Keratinocyte (primary cell): ENCODE results near the gene ADAM30. TPM values are rescaled to one million over a fixed set of nuclear protein-coding genes. Genes with fewer than 3 reads are reported as not detected.

ENCODE experiments used
- DNase-seq: peaks from one replicate; pipeline ENCODE4 v3.0.0-alpha.2; 2011; ENCODE audit warnings: low read depth, missing footprints, low spot score
- FAIRE-seq: peaks from 2 replicates; lab custom pipeline; 2011; peaks lifted over from hg19 to GRCh38; lab: Jason Lieb, UNC
- H2AFZ ChIP-seq: 2 replicates; pipeline ENCODE4 v1.6.0; 2012; ENCODE audit warnings: low read length, control low read depth, inconsistent platforms; ENCODE audit not compliant: control insufficient read depth
- H3K27ac ChIP-seq: 2 replicates; pipeline ENCODE4 v1.5.1; 2011; ENCODE audit warnings: low read length; ENCODE audit not compliant: control insufficient read depth, insufficient read depth
- H3K27me3 ChIP-seq: 3 replicates; pipeline ENCODE4 v1.6.0; 2011; ENCODE audit warnings: low read length; ENCODE audit not compliant: control insufficient read depth, insufficient read depth; ENCODE audit errors: extremely low read depth
- H3K36me3 ChIP-seq, 2 experiments: 2 replicates in 1 of 2; 3 replicates in 1 of 2; pipeline ENCODE4 v1.5.1; 2011; ENCODE audit warnings: low read length in 2 of 2, mild to moderate bottlenecking in 1 of 2; ENCODE audit not compliant: control insufficient read depth in 2 of 2, insufficient read depth in 2 of 2; ENCODE audit errors: extremely low read depth in 1 of 2
- H3K4me1 ChIP-seq: 3 replicates; pipeline ENCODE4 v1.5.1; 2011; ENCODE audit warnings: low read length; ENCODE audit not compliant: control insufficient read depth, insufficient read depth; ENCODE audit errors: extremely low read depth
- H3K4me2 ChIP-seq: 3 replicates; pipeline ENCODE4 v1.6.0; 2011; ENCODE audit warnings: low read depth, low read length; ENCODE audit not compliant: control insufficient read depth, insufficient read depth; ENCODE audit errors: extremely low read depth
- H3K4me3 ChIP-seq, 3 experiments: fragments of 200-600 bp in 1 of 3; sonication (generic) in 1 of 3; 2 replicates in 2 of 3; 3 replicates in 1 of 3; pipeline ENCODE4 v1.5.1; 2011 to 2016; ENCODE audit warnings: low read length in 3 of 3, mild to moderate bottlenecking in 3 of 3, control low read depth in 2 of 3, inconsistent platforms in 1 of 3, low read depth in 1 of 3, mixed read lengths in 1 of 3, mixed run types in 1 of 3, moderate library complexity in 1 of 3; ENCODE audit not compliant: control insufficient read depth in 2 of 3, insufficient read depth in 2 of 3; ENCODE audit errors: extremely low read depth in 1 of 3
- H3K79me2 ChIP-seq: 2 replicates; pipeline ENCODE4 v1.6.0; 2012; ENCODE audit warnings: low read length; ENCODE audit not compliant: control insufficient read depth, insufficient read depth
- H3K9ac ChIP-seq: 3 replicates; pipeline ENCODE4 v1.6.0; 2011; ENCODE audit warnings: low read length; ENCODE audit not compliant: control insufficient read depth, insufficient read depth; ENCODE audit errors: extremely low read depth
- H3K9me1 ChIP-seq: 3 replicates; pipeline ENCODE4 v1.6.0; 2011; ENCODE audit warnings: low read length; ENCODE audit not compliant: control insufficient read depth, insufficient read depth; ENCODE audit errors: extremely low read depth
- H3K9me3 ChIP-seq: 2 replicates; pipeline ENCODE4 v1.5.1; 2012; ENCODE audit warnings: low read depth, low read length; ENCODE audit not compliant: control insufficient read depth
- H4K20me1 ChIP-seq: 3 replicates; pipeline ENCODE4 v1.6.0; 2011; ENCODE audit warnings: low read length; ENCODE audit not compliant: control insufficient read depth, insufficient read depth; ENCODE audit errors: extremely low read depth
- CTCF ChIP-seq, 3 experiments: IDR thresholded peaks in 1 of 3; conservative IDR thresholded peaks in 1 of 3; optimal IDR thresholded peaks in 1 of 3; 2 replicates in 2 of 3; 3 replicates in 1 of 3; pipeline versions ENCODE3 to v1.5.1; 2011; ENCODE audit warnings: low read length in 3 of 3, mild to moderate bottlenecking in 3 of 3, moderate library complexity in 2 of 3, control low read depth in 1 of 3, inconsistent platforms in 1 of 3; ENCODE audit not compliant: insufficient read depth in 2 of 3; ENCODE audit errors: extremely low read depth in 1 of 3
- EZH2 ChIP-seq: IDR thresholded peaks from one replicate; pipeline ENCODE4 v1.6.1; 2012; ENCODE audit warnings: inconsistent platforms, mild to moderate bottlenecking, low read length, moderate library complexity
- dilution Hi-C: fragments of 300-500 bp; cut with MboI; formaldehyde crosslinking; loops from one replicate; pipeline ENCODE4 v1.7.0; 2020; ENCODE audit warnings: low sequenced_read_pairs; ENCODE audit not compliant: extremely low pct_ligation_motif_present
- polyA plus RNA-seq, 5 experiments: library from polyadenylated mRNA; depleted of rRNA in 3 of 5; stranded (reverse) in 3 of 5; stranded (forward) in 1 of 5; unstranded in 1 of 5; fragments of >200 nt; gene quantifications; 1 replicate in 1 of 5; 2 replicates in 3 of 5; 3 replicates in 1 of 5; pipeline versions ENCODE4 v1.2.1 to v1.2.3, GENCODE V29; 2011 to 2012; ENCODE audit warnings: missing spikeins in 2 of 5, low read depth in 1 of 5, low replicate concordance in 1 of 5

Gene ADAM30
- polyA plus RNA-seq, 1 donor (not counting 4 experiments of a cell fraction or from before 2014, with no cell fraction given), result not detected

- DNase-seq (no peak), FAIRE-seq (no peak)
- Histone ChIP-seq H2AFZ (no peak overlapping the region), H3K4me1 (no peaks in the 10 kb centered on the region), H3K9me3 (no peaks in the 10 kb centered on the region), H3K36me3 (no peaks in the 10 kb centered on the region), H3K9ac (no peak overlapping the region), H3K4me3 (no peak overlapping the region), H3K27ac (no peak overlapping the region), H3K27me3 (peaks cover 7% of the 10 kb centered on the region), H3K79me2 (no peaks in the 10 kb centered on the region), H4K20me1 (no peaks in the 10 kb centered on the region), H3K4me2 (no peak overlapping the region), H3K9me1 (no peaks in the 10 kb centered on the region)
- TF ChIP-seq EZH2 (no peak), CTCF (optimal IDR thresholded peaks at IDR 0.05 in 1 of 3, IDR thresholded peaks at IDR 0.05 in 1 of 3, conservative IDR thresholded peaks at IDR 0.05 in 1 of 3; ENCODE audit: extremely low read depth in 1 of 3, insufficient read depth in 2 of 3, low read length in 3 of 3) (no peak)
- dilution Hi-C loops, result no loop called here
Measured at GRCh38 chr1:119898530-119898929, 2.2 kb upstream of the ADAM30 start.

- H3K9ac ChIP-seq, result no peak overlapping the region
Measured at GRCh38 chr1:119895102-119895501, 1.2 kb downstream of the ADAM30 start.

More at GRCh38 chr1:119895102-119895501, 1.2 kb downstream of the ADAM30 start:
- DNase-seq (no peak), FAIRE-seq (no peak)
- dilution Hi-C loops, result no loop called here
- no peaks in the 10 kb centered on the region for H3K79me2 ChIP-seq
- no peak overlapping the region for H3K4me2 ChIP-seq
- no peaks in the 10 kb centered on the region for H4K20me1 ChIP-seq
- no peaks in the 10 kb centered on the region for H3K9me1 ChIP-seq
- peaks cover 3% of the 10 kb centered on the region for H3K27me3 ChIP-seq
- H3K4me1 ChIP-seq, result no peaks in the 10 kb centered on the region
- H2AFZ ChIP-seq, result no peak overlapping the region
- no peaks in the 10 kb centered on the region for H3K36me3 ChIP-seq
- no peak overlapping the region for H3K4me3 ChIP-seq
- no peaks in the 10 kb centered on the region for H3K9me3 ChIP-seq
- no peak overlapping the region for H3K27ac ChIP-seq
- TF ChIP-seq EZH2 (no peak), CTCF (optimal IDR thresholded peaks at IDR 0.05 in 1 of 3, IDR thresholded peaks at IDR 0.05 in 1 of 3, conservative IDR thresholded peaks at IDR 0.05 in 1 of 3; ENCODE audit: extremely low read depth in 1 of 3, insufficient read depth in 2 of 3, low read length in 3 of 3) (no peak)
